ENCODE measurements around the gene CCNJ. TPM values are rescaled to one million over a fixed set of nuclear protein-coding genes. Genes with fewer than 3 reads are reported as not detected.

Gene CCNJ
- total and polyA plus RNA-seq, 2 of the 13 experiments (the other 11 are each of a cell fraction or from before 2014, with no cell fraction given), result 14.1 to 21.5 TPM

DNA sequence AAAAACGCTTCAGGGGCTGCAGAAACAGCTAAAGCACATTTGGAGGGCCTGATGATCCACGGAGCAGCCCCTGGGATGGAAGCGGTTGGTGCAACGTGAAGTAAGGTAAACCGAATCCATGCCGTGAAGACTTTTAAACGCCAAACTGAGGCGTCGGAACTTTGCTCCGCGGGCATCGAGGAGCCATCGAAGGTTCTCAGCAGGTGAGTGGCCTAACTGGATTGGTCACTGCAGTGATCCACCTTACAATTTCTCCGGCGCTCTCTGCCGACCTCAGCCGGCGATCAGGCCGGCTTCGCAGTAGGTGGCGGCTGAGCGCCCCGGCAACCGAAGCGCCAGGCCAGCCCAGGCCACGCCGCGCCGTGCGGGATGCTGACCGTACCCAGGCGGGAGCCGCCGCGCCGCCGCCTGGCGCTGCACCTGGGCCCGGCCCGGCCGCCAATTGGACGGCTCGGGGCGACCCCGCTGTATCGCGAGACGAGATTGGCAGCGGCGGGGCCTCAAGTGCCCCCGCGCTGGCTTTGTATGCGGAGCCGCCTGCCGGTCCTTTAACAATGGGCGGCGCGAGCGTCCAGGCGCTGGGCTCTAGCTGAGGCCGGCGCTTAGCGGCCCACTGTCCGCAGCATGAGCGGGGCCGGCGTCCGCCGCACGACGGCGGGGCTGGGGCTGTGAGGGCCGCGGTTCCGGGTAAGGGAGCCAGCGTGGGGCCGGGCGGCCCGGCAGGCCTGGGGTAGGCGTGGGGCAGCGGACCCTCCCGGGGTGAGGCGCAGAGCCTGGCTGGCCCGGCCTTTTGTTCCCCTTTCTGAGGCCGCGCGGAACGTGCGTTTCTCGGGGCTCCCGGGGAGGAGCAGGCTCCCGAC, at the start of gene CCNJ (continued):
- TF ChIP-seq XRCC5 (optimal IDR thresholded peaks at IDR 0.05; ENCODE audit: low read length) (no peak), CC2D1A (CRISPR knock-in tag; IDR thresholded peaks at IDR 0.05) (no peak), MED1 (CRISPR knock-in tag; IDR thresholded peaks at IDR 0.05) (peak; percentile 72), U2AF1 (optimal IDR thresholded peaks at IDR 0.05; ENCODE audit: low read depth, low read length) (no peak), TP53 (CRISPR knock-in tag; conservative IDR thresholded peaks at IDR 0.05) (no peak), ZNF557 (CRISPR knock-in tag; IDR thresholded peaks at IDR 0.05) (no peak), SUZ12 (IDR thresholded peaks at IDR 0.05; ENCODE audit: low read depth, low read length) (no peak), SP4 (CRISPR knock-in tag; IDR thresholded peaks at IDR 0.05) (peak; percentile 83), TCF7L2 (IDR thresholded peaks at IDR 0.05; ENCODE audit: low read depth, low read length) (no peak), MTA3 (CRISPR knock-in tag; IDR thresholded peaks at IDR 0.05) (no peak), MED13 (CRISPR knock-in tag; IDR thresholded peaks at IDR 0.05) (no peak), ZNF770 (CRISPR knock-in tag; IDR thresholded peaks at IDR 0.05) (no peak; the same call in 1 of the 2 replicates), HES4 (CRISPR knock-in tag; IDR thresholded peaks at IDR 0.05; ENCODE audit: borderline replicate concordance) (peak; percentile 91; the same call in 1 of the 2 replicates), ZNF572 (CRISPR knock-in tag; IDR thresholded peaks at IDR 0.05) (no peak), FLYWCH1 (CRISPR knock-in tag; IDR thresholded peaks at IDR 0.05) (peak; percentile 92), FOXJ3 (CRISPR knock-in tag; IDR thresholded peaks at IDR 0.05; ENCODE audit: borderline replicate concordance) (no peak), NAIF1 (CRISPR knock-in tag; IDR thresholded peaks at IDR 0.05; ENCODE audit: borderline replicate concordance) (no peak), ZKSCAN5 (CRISPR knock-in tag; IDR thresholded peaks at IDR 0.05) (no peak), ATF3 (CRISPR knock-in tag; IDR thresholded peaks at IDR 0.05) (no peak), PHF20 (CRISPR knock-in tag; IDR thresholded peaks at IDR 0.05) (peak; percentile 32; the same call in 1 of the 2 replicates), MZF1 (CRISPR knock-in tag; IDR thresholded peaks at IDR 0.05; ENCODE audit: borderline replicate concordance) (no peak), ATM (IDR thresholded peaks at IDR 0.05; ENCODE audit: borderline replicate concordance) (no peak), ZNF451 (CRISPR knock-in tag; IDR thresholded peaks at IDR 0.05) (peak; percentile 71), TMF1 (CRISPR knock-in tag; IDR thresholded peaks at IDR 0.05; ENCODE audit: low read depth) (peak; percentile 87; the same call in 1 of the 2 replicates), PCBP2 (optimal IDR thresholded peaks at IDR 0.05; ENCODE audit: low read depth, low read length, poor library complexity, severe bottlenecking) (no peak)
- TF ChIP-seq, protein P1, sequence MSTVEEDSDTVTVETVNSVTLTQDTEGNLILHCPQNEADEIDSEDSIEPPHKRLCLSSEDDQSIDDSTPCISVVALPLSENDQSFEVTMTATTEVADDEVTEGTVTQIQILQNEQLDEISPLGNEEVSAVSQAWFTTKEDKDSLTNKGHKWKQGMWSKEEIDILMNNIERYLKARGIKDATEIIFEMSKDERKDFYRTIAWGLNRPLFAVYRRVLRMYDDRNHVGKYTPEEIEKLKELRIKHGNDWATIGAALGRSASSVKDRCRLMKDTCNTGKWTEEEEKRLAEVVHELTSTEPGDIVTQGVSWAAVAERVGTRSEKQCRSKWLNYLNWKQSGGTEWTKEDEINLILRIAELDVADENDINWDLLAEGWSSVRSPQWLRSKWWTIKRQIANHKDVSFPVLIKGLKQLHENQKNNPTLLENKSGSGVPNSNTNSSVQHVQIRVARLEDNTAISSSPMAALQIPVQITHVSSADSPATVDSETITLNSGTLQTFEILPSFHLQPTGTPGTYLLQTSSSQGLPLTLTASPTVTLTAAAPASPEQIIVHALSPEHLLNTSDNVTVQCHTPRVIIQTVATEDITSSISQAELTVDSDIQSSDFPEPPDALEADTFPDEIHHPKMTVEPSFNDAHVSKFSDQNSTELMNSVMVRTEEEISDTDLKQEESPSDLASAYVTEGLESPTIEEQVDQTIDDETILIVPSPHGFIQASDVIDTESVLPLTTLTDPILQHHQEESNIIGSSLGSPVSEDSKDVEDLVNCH (CRISPR knock-in tag; IDR thresholded peaks at IDR 0.05), result no peak
- TF ChIP-seq, protein P2, sequence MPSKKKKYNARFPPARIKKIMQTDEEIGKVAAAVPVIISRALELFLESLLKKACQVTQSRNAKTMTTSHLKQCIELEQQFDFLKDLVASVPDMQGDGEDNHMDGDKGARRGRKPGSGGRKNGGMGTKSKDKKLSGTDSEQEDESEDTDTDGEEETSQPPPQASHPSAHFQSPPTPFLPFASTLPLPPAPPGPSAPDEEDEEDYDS (CRISPR knock-in tag; IDR thresholded peaks at IDR 0.05), result peak; percentile 84

All from HepG2 (cell line).